ENCODE measurements around the gene INSIG2. TPM values are rescaled to one million over a fixed set of nuclear protein-coding genes. Genes with fewer than 3 reads are reported as not detected.
A peak's percentile ranks its signal among the peaks of the same experiment; 100 is the strongest.

Gene INSIG2
- total and polyA plus RNA-seq, 9 of the 15 experiments (the other 6 are each of a cell fraction or from before 2014, with no cell fraction given) = 1.5 to 34.2 (median 6.4) TPM

GRCh38 chr2:118088051-118089024, at the start of gene INSIG2 (continued):
- TF ChIP-seq DACH1 (IDR thresholded peaks at IDR 0.05; ENCODE audit: partially characterized antibody) (no peak), ZBTB2 (IDR thresholded peaks at IDR 0.05) (peak; percentile 53; the same call in 1 of the 2 replicates), CBX2 (IDR thresholded peaks at IDR 0.05; ENCODE audit: insufficient read depth, low read length, poor library complexity, severe bottlenecking) (no peak), ZNF354B (CRISPR knock-in tag; IDR thresholded peaks at IDR 0.05) (no peak), ILK (tag; IDR thresholded peaks at IDR 0.05; ENCODE audit: borderline replicate concordance, low read depth) (no peak), KLF1 (tag; IDR thresholded peaks at IDR 0.05) (no peak), E2F8 (IDR thresholded peaks at IDR 0.05; ENCODE audit: low read depth, partially characterized antibody) (peak; percentile 77), DLX4 (CRISPR knock-in tag; IDR thresholded peaks at IDR 0.05) (no peak), TCFL5 (CRISPR knock-in tag; conservative IDR thresholded peaks at IDR 0.05) (no peak), KAT8 (IDR thresholded peaks at IDR 0.05; ENCODE audit: low read depth) (no peak), CHD4 (IDR thresholded peaks at IDR 0.05; ENCODE audit: insufficient read depth, insufficient replicate concordance, low read depth, low read length, poor library complexity, severe bottlenecking) (no peak), ASH1L (IDR thresholded peaks at IDR 0.05; ENCODE audit: borderline replicate concordance, low read depth, partially characterized antibody) (peak; percentile 74), ZMIZ1 (IDR thresholded peaks at IDR 0.05; ENCODE audit: low read depth in 2 of 2, low read length in 2 of 2) (no peak), SPI1 (IDR thresholded peaks at IDR 0.05; ENCODE audit: borderline replicate concordance, low read depth, low read length) (no peak), CREB3 (tag; conservative IDR thresholded peaks at IDR 0.05; ENCODE audit: low read depth) (no peak), OTX1 (CRISPR knock-in tag; IDR thresholded peaks at IDR 0.05) (no peak)
